ENCODE results near the gene ADD3.

GRCh38 chr10:110041479-110041829 is 33.7 kb downstream of the ADD3 start:
- TF ChIP-seq CTCF (IDR thresholded peaks at IDR 0.05) (no peak), POLR2A (IDR thresholded peaks at IDR 0.05) (no peak)

Measured in right lobe of liver (tissue), 4 donors.